CD4-positive, alpha-beta T cell treated with Interleukin-12 subunit alpha and Interleukin-12 subunit beta, for 1 hour (primary cell): ENCODE measurements around the gene FLNC.

Source experiments
- DNase-seq: peaks from one replicate; pipeline ENCODE4 v3.0.0-alpha.2; 2020

The FLNC gene

DNA sequence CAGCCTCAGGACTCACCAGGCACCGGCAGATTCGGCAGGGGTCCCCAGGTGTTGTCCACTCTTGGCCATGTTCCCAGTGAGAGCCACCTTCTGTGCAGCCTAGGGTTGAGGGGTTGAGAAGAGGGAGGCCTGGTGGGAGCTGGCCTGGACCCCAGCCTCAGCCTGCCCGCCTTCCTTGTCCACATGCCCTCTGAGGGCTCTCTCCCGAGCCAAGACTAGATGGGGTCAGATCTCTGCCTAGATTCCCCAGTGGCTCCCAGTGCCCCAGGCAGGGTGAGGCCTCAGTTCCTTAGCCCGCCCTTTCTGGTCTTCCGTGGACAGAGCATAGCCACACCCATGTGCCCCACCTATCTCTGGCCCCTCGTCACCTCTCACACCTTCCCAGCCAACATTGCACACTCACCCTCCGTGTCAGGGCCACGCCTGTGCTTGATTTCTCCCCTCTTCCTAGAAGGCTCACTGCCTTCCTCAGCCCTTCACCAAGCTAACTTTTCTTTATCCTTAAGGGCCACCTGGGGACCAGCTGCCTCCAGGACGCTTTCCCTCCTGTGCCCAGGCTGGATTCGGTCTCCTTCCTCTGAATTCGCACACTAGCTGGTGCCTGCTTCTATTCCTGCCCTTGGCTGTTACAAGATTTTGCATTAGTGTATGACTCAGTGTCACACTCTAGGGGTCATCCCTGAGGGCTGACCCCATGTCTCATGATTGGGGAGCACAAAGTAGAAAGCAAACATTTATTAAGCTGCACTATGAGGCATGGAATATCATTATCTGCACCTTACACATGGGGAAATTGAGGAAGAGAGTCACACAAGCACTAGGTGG lies 72.8 kb downstream of the FLNC start:
- no peak for DNase-seq

DNA sequence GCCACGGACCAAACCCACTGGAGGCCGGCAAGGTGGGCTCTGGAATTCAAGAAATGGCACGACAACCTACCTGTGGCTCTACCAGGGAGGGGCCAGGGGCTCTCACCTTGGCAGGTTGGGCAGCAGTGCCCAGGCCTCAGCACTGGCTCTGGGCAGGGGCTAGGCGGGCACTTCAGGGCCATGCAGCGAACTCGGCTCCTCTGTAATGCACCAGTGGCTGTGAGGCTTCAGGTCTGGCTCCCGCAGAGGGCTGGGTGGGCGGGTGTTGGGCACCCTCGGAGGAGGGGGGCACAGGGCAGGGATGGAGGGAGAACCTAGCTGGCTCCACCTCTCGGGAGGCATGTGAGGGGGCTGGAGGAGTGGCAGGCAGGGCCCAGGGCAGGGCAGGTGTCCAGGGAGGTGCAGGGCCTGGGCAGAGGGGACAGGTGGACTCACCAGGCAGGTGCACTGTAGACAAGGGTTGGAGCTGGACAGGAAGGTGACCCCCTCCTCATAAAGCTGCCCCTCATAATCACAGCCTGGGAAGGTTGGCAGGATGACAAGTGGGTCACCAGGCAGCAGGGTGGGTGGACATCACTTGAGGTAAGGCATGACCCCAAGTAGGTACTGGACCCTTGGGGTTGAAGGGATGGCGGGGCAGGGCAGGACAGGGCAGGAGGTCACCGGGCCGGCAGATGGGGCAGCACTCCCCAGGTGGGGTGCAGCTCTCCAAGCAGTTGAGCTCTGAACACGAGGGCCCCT lies 73.6 kb downstream of the FLNC start:
- DNase-seq, result no peak

DNA sequence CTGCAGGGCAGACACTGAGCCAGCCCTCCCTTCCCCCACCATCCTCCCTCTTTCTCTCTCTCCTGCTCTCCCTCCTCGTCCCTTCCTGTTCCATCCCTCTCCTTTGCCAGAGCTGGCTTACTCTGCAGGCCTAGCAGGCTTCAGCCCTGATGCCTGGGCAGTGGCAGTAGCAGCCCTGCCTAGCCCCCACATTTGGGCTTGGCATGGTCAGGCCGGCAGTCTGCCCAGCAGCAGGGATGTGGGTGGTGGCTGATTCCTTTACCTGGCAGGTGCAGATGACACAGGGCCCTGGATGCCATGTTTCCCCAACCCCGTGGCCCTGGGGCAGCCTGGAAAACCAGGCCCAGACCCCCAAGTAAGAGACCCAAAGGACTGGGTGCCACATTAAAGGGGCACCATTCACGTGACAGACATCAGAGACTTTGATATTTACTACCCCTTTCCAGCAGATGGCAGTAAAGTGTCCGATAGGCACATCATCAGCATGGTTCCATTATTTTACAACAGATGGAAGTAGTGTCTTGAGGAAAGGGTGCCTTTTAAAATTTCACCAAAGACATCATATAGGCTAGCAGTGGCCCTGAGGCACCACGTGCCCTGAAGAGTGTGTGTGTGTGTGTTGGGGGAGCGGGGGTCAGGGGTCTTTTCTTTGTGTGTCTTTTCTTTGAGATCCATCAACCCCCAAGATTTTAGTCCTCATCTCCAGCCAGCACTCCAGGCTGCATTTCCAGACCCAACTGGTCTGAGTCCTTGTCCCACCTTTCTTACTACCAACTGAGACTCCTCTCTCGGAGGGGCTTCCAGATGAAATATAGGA lies 74.4 kb downstream of the FLNC start:
- peak; percentile 73 for DNase-seq

DNA sequence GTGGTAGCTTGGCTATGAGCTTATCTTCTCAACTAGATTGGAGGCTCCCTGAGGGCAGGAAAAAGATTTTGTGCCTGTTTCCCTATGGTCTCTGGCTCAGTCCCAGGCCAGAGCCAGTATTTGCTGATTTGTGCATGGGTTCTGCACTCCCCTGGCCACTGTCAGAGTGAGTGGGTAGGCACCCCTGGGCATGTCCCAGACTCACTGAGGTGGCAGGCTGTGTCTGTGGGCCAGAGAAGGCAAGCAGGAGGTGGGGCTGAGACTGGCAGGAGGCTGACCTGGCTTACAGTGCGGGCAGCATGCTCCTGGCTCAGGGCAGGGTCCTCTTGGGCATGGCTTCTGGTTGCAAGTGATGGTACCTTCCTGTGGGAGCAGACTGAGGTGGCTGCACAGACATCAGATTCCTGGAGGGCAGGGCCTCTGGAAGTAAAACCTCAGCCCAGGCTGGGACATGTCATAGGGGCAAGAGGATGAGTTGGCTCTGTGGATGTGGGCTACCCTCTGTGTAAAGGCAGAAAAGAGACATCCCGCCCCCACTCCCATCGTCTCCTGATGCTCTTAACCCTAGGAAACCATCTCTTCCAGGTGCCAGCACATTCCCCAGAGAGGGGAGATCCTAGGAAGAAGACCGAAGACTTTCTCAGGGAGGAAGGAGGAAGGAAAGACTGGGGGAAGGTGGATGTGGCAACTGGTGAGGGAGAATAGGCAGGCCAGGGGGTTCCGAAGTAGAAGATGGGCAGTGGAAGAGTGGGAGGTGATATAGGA lies 76.0 kb downstream of the FLNC start:
- no peak for DNase-seq

DNA sequence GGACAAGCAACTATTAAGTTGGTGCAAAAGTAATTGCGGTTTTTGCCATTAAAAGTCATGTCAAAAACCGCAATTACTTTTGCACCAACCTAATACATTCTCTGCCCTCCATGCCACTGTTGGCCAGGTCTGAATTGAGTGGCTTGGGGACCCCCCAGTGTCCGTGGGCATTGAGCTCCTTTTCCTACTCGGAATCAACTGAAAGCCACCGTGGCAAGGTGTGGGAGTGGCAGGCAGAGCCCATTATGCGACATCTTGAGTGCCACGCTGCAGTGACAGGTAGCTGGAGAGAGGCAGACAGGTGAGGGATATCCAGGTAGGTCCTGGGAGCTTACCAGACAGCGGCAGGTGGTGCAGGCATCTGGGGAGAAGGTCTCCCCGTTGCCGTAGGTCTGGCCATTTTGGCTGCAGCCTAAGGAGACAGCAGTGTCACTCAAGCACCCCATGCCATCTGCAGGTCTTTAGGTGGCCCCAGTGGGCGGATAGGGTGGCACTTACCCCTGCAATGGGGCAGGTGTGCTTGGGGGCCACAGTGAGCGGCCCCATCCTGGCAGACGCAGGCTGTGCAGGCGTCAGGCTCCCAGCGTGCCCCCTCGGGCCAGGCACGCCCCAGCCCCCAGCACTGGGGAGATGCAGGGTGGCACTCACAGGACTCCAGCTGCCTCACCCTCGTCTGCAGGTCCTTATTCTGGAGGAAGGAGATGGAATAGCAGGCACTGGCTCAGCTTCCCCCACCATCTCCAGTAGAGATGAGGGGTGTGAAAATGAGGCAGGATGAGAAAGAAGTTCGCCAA lies 76.8 kb downstream of the FLNC start:
- DNase-seq, result no peak
